AG09319 (cell line): ENCODE data around the gene FEN1.

Source experiments
- DNase-seq: peaks from one replicate; pipeline ENCODE4 v3.0.0-alpha.2; 2010; ENCODE audit warnings: low read depth; ENCODE audit errors: extremely low read depth
- CTCF ChIP-seq: IDR thresholded peaks from 2 replicates; pipeline ENCODE4 v1.5.1; 2011; ENCODE audit warnings: low read depth, mild to moderate bottlenecking, inconsistent platforms, low read length, moderate library complexity

Gene FEN1

GRCh38 chr11:61778357-61778886, 14.3 kb upstream of the FEN1 start:
- DNase-seq = no peak
- TF ChIP-seq CTCF = no peak

- DNase-seq = no peak
- TF ChIP-seq CTCF = no peak
Observed at GRCh38 chr11:61778920-61779650, 13.6 kb upstream of the FEN1 start.

GRCh38 chr11:61779666-61780525, 12.8 kb upstream of the FEN1 start:
- DNase-seq = no peak
- no peak for TF ChIP-seq CTCF

- DNase-seq = no peak
- TF ChIP-seq CTCF = no peak
Observed at GRCh38 chr11:61780581-61781162, 12.0 kb upstream of the FEN1 start.

- no peak for TF ChIP-seq CTCF
- no peak for DNase-seq
Observed at GRCh38 chr11:61781585-61781984, 11.1 kb upstream of the FEN1 start.

GRCh38 chr11:61782299-61782698, 10.4 kb upstream of the FEN1 start:
- DNase-seq = no peak
- no peak for TF ChIP-seq CTCF
